ENCODE results near the gene INO80D.
A peak's percentile ranks its signal among the peaks of the same experiment; 100 is the strongest.

INO80D gene

GRCh38 chr2:206001912-206002311, 84.1 kb downstream of the INO80D start:
- Histone ChIP-seq H3K9me3 (ENCODE audit: control insufficient read depth, insufficient read depth, low read depth, low read length) (no peaks in the 10 kb centered on the region), H3K4me3 (ENCODE audit: low read depth, low read length) (no peak overlapping the region), H3K27ac (ENCODE audit: extremely low read depth, low read depth, low read length) (no peak overlapping the region), H3K4me1 (ENCODE audit: control insufficient read depth, insufficient read depth, low read length) (no peaks in the 10 kb centered on the region), H3K36me3 (ENCODE audit: control insufficient read depth in 2 of 2, insufficient read depth in 1 of 2, low read length in 2 of 2) (peaks cover 0 to 28% of the 10 kb centered on the region in 2 experiments; a peak in 1 of 3 replicates)
- ChIA-PET CTCF (interaction anchor here (0.6 kb wide), 2 partner anchors 322 to 645 kb away, joined by 3 read pairs; no protein-coding TSS in a partner anchor), POLR2A (no interaction called here)
- TF ChIP-seq TSHZ1 (tag by site-specific recombination; IDR thresholded peaks at IDR 0.05; ENCODE audit: borderline replicate concordance) (no peak), ZNF560 (tag by site-specific recombination; IDR thresholded peaks at IDR 0.05; ENCODE audit: borderline replicate concordance) (no peak)

DNA sequence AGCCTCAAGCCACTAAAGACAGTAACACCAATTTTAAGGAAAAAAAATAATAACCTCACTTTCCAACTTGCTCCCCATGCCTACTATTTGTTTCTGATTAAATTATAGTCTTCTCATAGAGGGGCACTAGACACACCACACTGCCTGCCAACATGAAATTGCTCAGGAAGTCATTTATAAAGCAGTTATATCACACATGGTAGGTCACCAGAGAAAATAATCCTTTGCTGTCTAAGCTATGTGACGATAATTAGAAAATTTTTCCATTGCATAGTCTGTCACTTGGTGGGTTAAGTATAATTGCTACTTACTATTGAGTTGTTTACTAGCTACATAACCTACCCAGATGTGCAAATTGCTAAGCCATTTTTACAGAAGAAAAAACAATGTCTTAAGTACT, 85.2 kb downstream of the INO80D start:
- H3K9me3 ChIP-seq (ENCODE audit: control insufficient read depth, insufficient read depth, low read depth, low read length) = no peaks in the 10 kb centered on the region
- TF ChIP-seq ZNF157 (tag by site-specific recombination; IDR thresholded peaks at IDR 0.05) = no peak
- TF ChIP-seq ZNF214 (tag by site-specific recombination; IDR thresholded peaks at IDR 0.05; ENCODE audit: borderline replicate concordance) = no peak
- TF ChIP-seq BCL11A (tag by site-specific recombination; IDR thresholded peaks at IDR 0.05; ENCODE audit: low read depth) = no peak
- no peak for TF ChIP-seq ZIC2 (tag by site-specific recombination; IDR thresholded peaks at IDR 0.05)
- no peak for TF ChIP-seq ZNF362 (tag by site-specific recombination; IDR thresholded peaks at IDR 0.05)
- TF ChIP-seq ZNF660 (tag by site-specific recombination; IDR thresholded peaks at IDR 0.05) = no peak
- no peak for TF ChIP-seq ZNF324 (tag by site-specific recombination; IDR thresholded peaks at IDR 0.05)
- no peak for TF ChIP-seq ELK4 (IDR thresholded peaks at IDR 0.05; ENCODE audit: borderline replicate concordance, low read depth, low read length)
- TF ChIP-seq, protein P1, sequence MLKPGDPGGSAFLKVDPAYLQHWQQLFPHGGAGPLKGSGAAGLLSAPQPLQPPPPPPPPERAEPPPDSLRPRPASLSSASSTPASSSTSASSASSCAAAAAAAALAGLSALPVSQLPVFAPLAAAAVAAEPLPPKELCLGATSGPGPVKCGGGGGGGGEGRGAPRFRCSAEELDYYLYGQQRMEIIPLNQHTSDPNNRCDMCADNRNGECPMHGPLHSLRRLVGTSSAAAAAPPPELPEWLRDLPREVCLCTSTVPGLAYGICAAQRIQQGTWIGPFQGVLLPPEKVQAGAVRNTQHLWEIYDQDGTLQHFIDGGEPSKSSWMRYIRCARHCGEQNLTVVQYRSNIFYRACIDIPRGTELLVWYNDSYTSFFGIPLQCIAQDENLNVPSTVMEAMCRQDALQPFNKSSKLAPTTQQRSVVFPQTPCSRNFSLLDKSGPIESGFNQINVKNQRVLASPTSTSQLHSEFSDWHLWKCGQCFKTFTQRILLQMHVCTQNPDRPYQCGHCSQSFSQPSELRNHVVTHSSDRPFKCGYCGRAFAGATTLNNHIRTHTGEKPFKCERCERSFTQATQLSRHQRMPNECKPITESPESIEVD (tag by site-specific recombination; IDR thresholded peaks at IDR 0.05) = no peak
- POLR2A ChIA-PET = no interaction called here
- no peak overlapping the region for H3K27ac ChIP-seq (ENCODE audit: extremely low read depth, low read depth, low read length)
- peaks cover 0 to 24% of the 10 kb centered on the region in 2 experiments; a peak in 1 of 3 replicates for H3K36me3 ChIP-seq (ENCODE audit: control insufficient read depth in 2 of 2, insufficient read depth in 1 of 2, low read length in 2 of 2)
- no peaks in the 10 kb centered on the region for H3K4me1 ChIP-seq (ENCODE audit: control insufficient read depth, insufficient read depth, low read length)
- no peak overlapping the region for H3K4me3 ChIP-seq (ENCODE audit: low read depth, low read length)
- CTCF ChIA-PET = interaction anchor here (0.6 to 1.0 kb wide), 2 partner anchors 51 to 55 kb away, joined by 3 to 5 read pairs; no protein-coding TSS in a partner anchor

GRCh38 chr2:205998583-205998982, 87.4 kb downstream of the INO80D start:
- no peaks in the 10 kb centered on the region for H3K4me1 ChIP-seq (ENCODE audit: control insufficient read depth, insufficient read depth, low read length)
- ChIA-PET CTCF (interaction anchor here (0.6 to 0.7 kb wide), 5 partner anchors 13 to 1773 kb away, joined by 3 to 4 read pairs (median 3); no protein-coding TSS in a partner anchor), POLR2A (interaction anchor here (0.6 kb wide), 1 partner anchor 88 kb away, joined by 6 read pairs; no protein-coding TSS in a partner anchor)
- no peaks in the 10 kb centered on the region for H3K9me3 ChIP-seq (ENCODE audit: control insufficient read depth, insufficient read depth, low read depth, low read length)
- H3K27ac ChIP-seq (ENCODE audit: extremely low read depth, low read depth, low read length) = no peak overlapping the region
- peaks cover 0 to 4% of the 10 kb centered on the region in 2 experiments; a peak in 1 of 3 replicates for H3K36me3 ChIP-seq (ENCODE audit: control insufficient read depth in 2 of 2, insufficient read depth in 1 of 2, low read length in 2 of 2)
- H3K4me3 ChIP-seq (ENCODE audit: low read depth, low read length) = no peak overlapping the region
- TF ChIP-seq SCRT2 (tag by site-specific recombination; IDR thresholded peaks at IDR 0.05) (peak; percentile 51), ATF2 (tag by site-specific recombination; IDR thresholded peaks at IDR 0.05; ENCODE audit: low read depth) (no peak), HOXD13 (CRISPR knock-in tag; IDR thresholded peaks at IDR 0.05; ENCODE audit: borderline replicate concordance) (no peak)
- TF ChIP-seq, protein P2, sequence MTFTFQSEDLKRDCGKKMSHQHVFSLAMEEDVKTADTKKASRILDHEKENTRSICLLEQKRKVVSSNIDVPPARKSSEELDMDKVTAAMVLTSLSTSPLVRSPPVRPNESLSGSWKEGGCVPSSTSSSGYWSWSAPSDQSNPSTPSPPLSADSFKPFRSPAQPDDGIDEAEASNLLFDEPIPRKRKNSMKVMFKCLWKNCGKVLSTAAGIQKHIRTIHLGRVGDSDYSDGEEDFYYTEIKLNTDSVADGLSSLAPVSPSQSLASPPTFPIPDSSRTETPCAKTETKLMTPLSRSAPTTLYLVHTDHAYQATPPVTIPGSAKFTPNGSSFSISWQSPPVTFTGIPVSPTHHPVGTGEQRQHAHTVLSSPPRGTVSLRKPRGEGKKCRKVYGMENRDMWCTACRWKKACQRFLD (tag by site-specific recombination; IDR thresholded peaks at IDR 0.05) = no peak

All from HEK293 (cell line).